Omental fat pad (tissue), 4 donors: ENCODE data around the gene MYH7. TPM values are rescaled to one million over a fixed set of nuclear protein-coding genes. Genes with fewer than 3 reads are reported as not detected.

Experiments used
- ATAC-seq: fragments of 150-250 bp; one replicate; pipeline ENCODE4 v1.9.1; 2016; ENCODE audit warnings: mild to moderate bottlenecking, moderate library complexity; ENCODE audit not compliant: low FRiP score
- DNase-seq: peaks from one replicate; pipeline ENCODE4 v3.0.0-alpha.2; 2019; ENCODE audit warnings: low spot score
- CTCF ChIP-seq, 3 donors: fragments of 450-650 bp; IDR thresholded peaks; one replicate each; pipeline ENCODE4 v1.5.1; 2016 to 2017; ENCODE audit warnings: antibody characterized with exemption in 3 of 3, mild to moderate bottlenecking in 3 of 3, moderate library complexity in 2 of 3
- total RNA-seq, 4 donors: library from RNA; depleted of rRNA; stranded (reverse); fragments of >200 nt; gene quantifications; one replicate each; pipeline ENCODE4 v1.1.0, GENCODE V29; 2016

Gene MYH7
- total RNA-seq, 4 donors from 2014 or later = not detected

- no peak for TF ChIP-seq CTCF (IDR thresholded peaks at IDR 0.05)
- DNase-seq (no peak), ATAC-seq (no peak)
These were observed 1.1 kb upstream of the MYH7 start for GRCh38 chr14:23436327-23437132.

- DNase-seq = no peak
- no peak for ATAC-seq
- no peak for TF ChIP-seq CTCF (IDR thresholded peaks at IDR 0.05)
These were observed 805 bp downstream of the MYH7 start for GRCh38 chr14:23434488-23435222.

GRCh38 chr14:23433457-23433856, 2.0 kb downstream of the MYH7 start:
- DNase-seq (no peak), ATAC-seq (no peak)
- no peak for TF ChIP-seq CTCF (IDR thresholded peaks at IDR 0.05)

- DNase-seq (no peak), ATAC-seq (no peak)
- TF ChIP-seq CTCF (IDR thresholded peaks at IDR 0.05) = no peak
These were observed 2.5 kb downstream of the MYH7 start for GRCh38 chr14:23432946-23433345.

- ATAC-seq = no peak
- no peak for TF ChIP-seq CTCF (IDR thresholded peaks at IDR 0.05)
- DNase-seq = no peak
These were observed 3.1 kb downstream of the MYH7 start for GRCh38 chr14:23432102-23432925.

GRCh38 chr14:23431486-23431885, 4.0 kb downstream of the MYH7 start:
- DNase-seq (no peak), ATAC-seq (no peak)
- no peak for TF ChIP-seq CTCF (IDR thresholded peaks at IDR 0.05)
